HEK293 (cell line): ENCODE data around the gene TET3.

Experiments
- BCL11B ChIP-seq: fragments of 450-650 bp; formaldehyde crosslinking; IDR thresholded peaks from 2 replicates; pipeline ENCODE4 v1.5.1; 2016; ENCODE audit warnings: low read depth, missing biosample characterization, missing genetic modification characterization
- CTCF ChIP-seq: fragments of 450-650 bp; formaldehyde crosslinking; IDR thresholded peaks from 2 replicates; pipeline ENCODE4 v1.5.1; 2016; ENCODE audit warnings: missing biosample characterization, missing genetic modification characterization
- ZBTB17 ChIP-seq: fragments of 450-650 bp; formaldehyde crosslinking; IDR thresholded peaks from 2 replicates; pipeline ENCODE4 v1.5.1; 2016; ENCODE audit warnings: missing biosample characterization, missing genetic modification characterization
- ZBTB20 ChIP-seq: fragments of 450-650 bp; formaldehyde crosslinking; IDR thresholded peaks from 2 replicates; pipeline ENCODE4 v1.5.1; 2016; ENCODE audit warnings: missing biosample characterization, missing genetic modification characterization
- ZNF157 ChIP-seq: fragments of 450-650 bp; formaldehyde crosslinking; IDR thresholded peaks from 2 replicates; pipeline ENCODE4 v1.5.1; 2016; ENCODE audit warnings: missing biosample characterization, missing genetic modification characterization
- ZNF175 ChIP-seq: fragments of 450-650 bp; formaldehyde crosslinking; IDR thresholded peaks from 2 replicates; pipeline ENCODE4 v1.5.1; 2016; ENCODE audit warnings: missing biosample characterization, missing genetic modification characterization
- ZNF274 ChIP-seq, 2 experiments: fragments of 200-500 bp in 1 of 2; fragments of 450-650 bp in 1 of 2; sonication (Bioruptor generic) in 1 of 2; formaldehyde crosslinking in 1 of 2; IDR thresholded peaks; 2 replicates each; pipeline versions ENCODE4 v1.5.1 to v1.6.1; 2014 to 2016; ENCODE audit warnings: borderline replicate concordance in 1 of 2, inconsistent platforms in 1 of 2, low read length in 1 of 2, missing biosample characterization in 1 of 2, missing genetic modification characterization in 1 of 2
- ZNF394 ChIP-seq: fragments of 450-650 bp; formaldehyde crosslinking; IDR thresholded peaks from 2 replicates; pipeline ENCODE4 v1.5.1; 2016; ENCODE audit warnings: missing biosample characterization, missing genetic modification characterization, mild to moderate bottlenecking, moderate library complexity, borderline replicate concordance
- ZNF513 ChIP-seq: fragments of 450-650 bp; IDR thresholded peaks from 2 replicates; pipeline ENCODE4 v1.5.1; 2018; ENCODE audit warnings: missing biosample characterization, missing genetic modification characterization
- ZNF704 ChIP-seq: fragments of 450-650 bp; formaldehyde crosslinking; IDR thresholded peaks from 2 replicates; pipeline ENCODE4 v1.5.1; 2016; ENCODE audit warnings: missing biosample characterization, missing genetic modification characterization
- ZNF747 ChIP-seq: fragments of 450-650 bp; formaldehyde crosslinking; IDR thresholded peaks from 2 replicates; pipeline ENCODE4 v1.5.1; 2016; ENCODE audit warnings: missing biosample characterization, missing genetic modification characterization
- ZNF830 ChIP-seq: fragments of 450-650 bp; IDR thresholded peaks from 2 replicates; pipeline ENCODE4 v1.5.0; 2018; ENCODE audit warnings: missing biosample characterization, missing genetic modification characterization, low read depth, mild to moderate bottlenecking, moderate library complexity
- TF ChIP-seq, protein P1 (sequence below): fragments of 450-650 bp; formaldehyde crosslinking; IDR thresholded peaks from 2 replicates; pipeline ENCODE4 v1.5.1; 2016; ENCODE audit warnings: missing biosample characterization, missing genetic modification characterization
- TF ChIP-seq, protein P2 (sequence below): fragments of 450-650 bp; formaldehyde crosslinking; IDR thresholded peaks from 2 replicates; pipeline ENCODE4 v1.5.1; 2016; ENCODE audit warnings: missing biosample characterization, missing genetic modification characterization

- TF ChIP-seq ZNF175 (tag by site-specific recombination), result no peak
- no peak for TF ChIP-seq ZBTB20 (tag by site-specific recombination)
- TF ChIP-seq, protein P1, sequence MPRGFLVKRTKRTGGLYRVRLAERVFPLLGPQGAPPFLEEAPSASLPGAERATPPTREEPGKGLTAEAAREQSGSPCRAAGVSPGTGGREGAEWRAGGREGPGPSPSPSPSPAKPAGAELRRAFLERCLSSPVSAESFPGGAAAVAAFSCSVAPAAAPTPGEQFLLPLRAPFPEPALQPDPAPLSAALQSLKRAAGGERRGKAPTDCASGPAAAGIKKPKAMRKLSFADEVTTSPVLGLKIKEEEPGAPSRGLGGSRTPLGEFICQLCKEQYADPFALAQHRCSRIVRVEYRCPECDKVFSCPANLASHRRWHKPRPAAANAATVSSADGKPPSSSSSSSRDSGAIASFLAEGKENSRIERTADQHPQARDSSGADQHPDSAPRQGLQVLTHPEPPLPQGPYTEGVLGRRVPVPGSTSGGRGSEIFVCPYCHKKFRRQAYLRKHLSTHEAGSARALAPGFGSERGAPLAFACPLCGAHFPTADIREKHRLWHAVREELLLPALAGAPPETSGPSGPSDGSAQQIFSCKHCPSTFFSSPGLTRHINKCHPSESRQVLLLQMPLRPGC (tag by site-specific recombination), result no peak
- no peak for TF ChIP-seq CTCF (tag by site-specific recombination)
- no peak for TF ChIP-seq BCL11B (tag by site-specific recombination)
- TF ChIP-seq ZNF830 (tag by site-specific recombination), result no peak
- TF ChIP-seq ZBTB17, result no peak
- TF ChIP-seq ZNF274 (IDR thresholded peaks at IDR 0.05; ENCODE audit: low read length), result no peak
- no peak for TF ChIP-seq ZNF274 (tag by site-specific recombination; IDR thresholded peaks at IDR 0.05; ENCODE audit: borderline replicate concordance)
- TF ChIP-seq ZNF747 (tag by site-specific recombination), result no peak
- TF ChIP-seq, protein P2, sequence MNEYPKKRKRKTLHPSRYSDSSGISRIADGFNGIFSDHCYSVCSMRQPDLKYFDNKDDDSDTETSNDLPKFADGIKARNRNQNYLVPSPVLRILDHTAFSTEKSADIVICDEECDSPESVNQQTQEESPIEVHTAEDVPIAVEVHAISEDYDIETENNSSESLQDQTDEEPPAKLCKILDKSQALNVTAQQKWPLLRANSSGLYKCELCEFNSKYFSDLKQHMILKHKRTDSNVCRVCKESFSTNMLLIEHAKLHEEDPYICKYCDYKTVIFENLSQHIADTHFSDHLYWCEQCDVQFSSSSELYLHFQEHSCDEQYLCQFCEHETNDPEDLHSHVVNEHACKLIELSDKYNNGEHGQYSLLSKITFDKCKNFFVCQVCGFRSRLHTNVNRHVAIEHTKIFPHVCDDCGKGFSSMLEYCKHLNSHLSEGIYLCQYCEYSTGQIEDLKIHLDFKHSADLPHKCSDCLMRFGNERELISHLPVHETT (tag by site-specific recombination), result no peak
- TF ChIP-seq ZNF513 (tag by site-specific recombination), result no peak
- no peak for TF ChIP-seq ZNF157 (tag by site-specific recombination)
- TF ChIP-seq ZNF394, result no peak
- no peak for TF ChIP-seq ZNF704 (tag by site-specific recombination)
Measured at GRCh38 chr2:73990531-73990930, 5.8 kb downstream of the TET3 start.
